Neural cell (in vitro differentiated cells): ENCODE data around the gene P3H1. TPM values are rescaled to one million over a fixed set of nuclear protein-coding genes. Genes with fewer than 3 reads are reported as not detected.

ENCODE experiments used
- H2AFZ ChIP-seq: fragments of 200-600, 300-800 bp; sonication (generic), shearing (Covaris generic); 2 replicates; pipeline ENCODE4 v1.6.0; 2014; ENCODE audit warnings: low read depth, mild to moderate bottlenecking, antibody characterized with exemption, low read length, moderate library complexity
- H3F3A ChIP-seq: fragments of 200-600 bp; shearing (Covaris generic); 2 replicates; pipeline ENCODE4 v1.6.1; 2016; ENCODE audit warnings: mild to moderate bottlenecking, moderate library complexity, mixed read lengths, antibody characterized with exemption, low read length; ENCODE audit not compliant: insufficient read depth, poor library complexity, severe bottlenecking
- H3K27ac ChIP-seq: fragments of 200-600, 300-800 bp; sonication (generic), shearing (Covaris generic); 2 replicates; pipeline ENCODE4 v1.5.1; 2014; ENCODE audit warnings: mild to moderate bottlenecking, low read length, moderate library complexity
- H3K27me3 ChIP-seq: fragments of 300-800, 200-600 bp; sonication (generic), shearing (Covaris generic); 2 replicates; pipeline ENCODE4 v1.6.0; 2014; ENCODE audit warnings: mild to moderate bottlenecking, low read depth, low read length, moderate library complexity; ENCODE audit not compliant: insufficient read depth
- H3K36me3 ChIP-seq: fragments of 300-800, 200-600 bp; sonication (generic), shearing (Covaris generic); 2 replicates; pipeline ENCODE4 v1.5.1; 2014; ENCODE audit warnings: mild to moderate bottlenecking, antibody characterized with exemption, low read length, moderate library complexity; ENCODE audit not compliant: insufficient read depth
- H3K4me2 ChIP-seq: fragments of 300-800, 200-600 bp; sonication (generic), shearing (Covaris generic); 2 replicates; pipeline ENCODE4 v1.6.0; 2014; ENCODE audit warnings: mild to moderate bottlenecking, low read length
- H3K4me3 ChIP-seq: fragments of 300-800, 200-600 bp; sonication (generic), shearing (Covaris generic); 2 replicates; pipeline ENCODE4 v1.5.1; 2014; ENCODE audit warnings: mild to moderate bottlenecking, low read length, moderate library complexity
- H3K79me2 ChIP-seq: fragments of 200-600 bp; shearing (Covaris generic); replicated peaks from 2 replicates; pipeline ENCODE4 v1.6.0; 2014; ENCODE audit warnings: mild to moderate bottlenecking, low read length, moderate library complexity; ENCODE audit not compliant: insufficient read depth
- H3K9ac ChIP-seq: fragments of 300-800, 200-600 bp; sonication (generic), shearing (Covaris generic); 2 replicates; pipeline ENCODE4 v1.6.1; 2016; ENCODE audit warnings: mild to moderate bottlenecking, low read length, mixed read lengths
- H3K9me2 ChIP-seq: fragments of 200-600 bp; shearing (Covaris generic); 2 replicates; pipeline ENCODE4 v1.6.1; 2016; ENCODE audit warnings: mild to moderate bottlenecking, low read length, mixed read lengths; ENCODE audit not compliant: insufficient read depth
- H3K9me3 ChIP-seq: fragments of 200-600, 300-800 bp; sonication (generic), shearing (Covaris generic); 2 replicates; pipeline ENCODE4 v1.6.1; 2016; ENCODE audit warnings: mild to moderate bottlenecking, mixed run types, low read length, moderate library complexity, mixed read lengths
- H4K20me1 ChIP-seq: fragments of 200-600 bp; shearing (Covaris generic); 2 replicates; pipeline ENCODE4 v1.6.1; 2016; ENCODE audit warnings: mild to moderate bottlenecking, mixed run types; ENCODE audit not compliant: insufficient read depth
- CTCF ChIP-seq: fragments of 450-650 bp; IDR thresholded peaks from 2 replicates; pipeline ENCODE4 v1.5.1; 2014; ENCODE audit warnings: antibody characterized with exemption, mild to moderate bottlenecking, moderate library complexity; ENCODE audit not compliant: poor library complexity, severe bottlenecking
- EP300 ChIP-seq: fragments of 450-650 bp; conservative IDR thresholded peaks from 2 replicates; pipeline ENCODE4 v1.6.1; 2014; ENCODE audit warnings: antibody characterized with exemption, mild to moderate bottlenecking, moderate library complexity; ENCODE audit not compliant: poor library complexity, severe bottlenecking
- MXI1 ChIP-seq: fragments of 450-650 bp; conservative IDR thresholded peaks from 2 replicates; pipeline ENCODE4 v1.6.1; 2014; ENCODE audit warnings: antibody characterized with exemption, mild to moderate bottlenecking; ENCODE audit not compliant: poor library complexity, severe bottlenecking
- POLR2AphosphoS5 ChIP-seq: IDR thresholded peaks from 2 replicates; pipeline ENCODE4 v1.6.1; 2012
- REST ChIP-seq: IDR thresholded peaks from 2 replicates; pipeline ENCODE4 v1.6.1; 2012; ENCODE audit warnings: borderline replicate concordance
- SMC3 ChIP-seq: fragments of 450-650 bp; conservative IDR thresholded peaks from 2 replicates; pipeline ENCODE4 v1.6.1; 2014; ENCODE audit warnings: antibody characterized with exemption, mild to moderate bottlenecking, moderate library complexity; ENCODE audit not compliant: poor library complexity
- TAF1 ChIP-seq: IDR thresholded peaks from 2 replicates; pipeline ENCODE4 v1.6.1; 2012; ENCODE audit warnings: low read depth
- polyA plus RNA-seq: library from polyadenylated mRNA; depleted of rRNA; stranded (reverse); fragments of >200 nt; gene quantifications from 2 replicates; pipeline ENCODE4 v1.2.3, GENCODE V29; 2014

The P3H1 gene
- polyA plus RNA-seq, 1 donor from 2014 or later: 32.4 TPM

- no peaks in the 10 kb centered on the region for H3K36me3 ChIP-seq
- H3K27me3 ChIP-seq: no peaks in the 10 kb centered on the region
- H4K20me1 ChIP-seq: no peaks in the 10 kb centered on the region
- TF ChIP-seq CTCF (no peak), SMC3 (no peak), POLR2AphosphoS5 (no peak), MXI1 (no peak), EP300 (no peak)
- no peaks in the 10 kb centered on the region for H3F3A ChIP-seq
- H3K79me2 ChIP-seq: no peaks in the 10 kb centered on the region
- no peak overlapping the region for H2AFZ ChIP-seq
- H3K9me2 ChIP-seq: no peaks in the 10 kb centered on the region
- H3K27ac ChIP-seq: no peak overlapping the region
- no peak overlapping the region for H3K9ac ChIP-seq
- H3K4me2 ChIP-seq: no peak overlapping the region
- H3K9me3 ChIP-seq: no peaks in the 10 kb centered on the region
- H3K4me3 ChIP-seq: no peak overlapping the region
Measured at GRCh38 chr1:42735056-42735455, 31.8 kb downstream of the P3H1 start.

GRCh38 chr1:42734201-42735035, 32.4 kb downstream of the P3H1 start:
- Histone ChIP-seq H3K27ac (no peak overlapping the region), H2AFZ (no peak overlapping the region), H3K9ac (no peak overlapping the region), H4K20me1 (no peaks in the 10 kb centered on the region), H3K4me2 (no peak overlapping the region), H3K9me2 (no peaks in the 10 kb centered on the region), H3K27me3 (no peaks in the 10 kb centered on the region), H3K36me3 (no peaks in the 10 kb centered on the region), H3K79me2 (no peaks in the 10 kb centered on the region), H3F3A (no peaks in the 10 kb centered on the region), H3K4me3 (no peak overlapping the region), H3K9me3 (no peaks in the 10 kb centered on the region)
- TF ChIP-seq CTCF: no peak
- no peak for TF ChIP-seq POLR2AphosphoS5
- TF ChIP-seq MXI1: no peak
- no peak for TF ChIP-seq EP300
- no peak for TF ChIP-seq REST
- no peak for TF ChIP-seq TAF1
- no peak for TF ChIP-seq SMC3
